HEK293 (cell line): ENCODE data around the gene ROBO1.

ENCODE experiments used
- CTCF ChIA-PET: fragments of 350-600 bp; formaldehyde crosslinking; extraction: SDS; loops from one replicate; lab custom pipeline; 2021; ENCODE audit warnings: antibody characterized with exemption; lab: Yijun Ruan, JAX
- POLR2A ChIA-PET: fragments of 300-600 bp; formaldehyde crosslinking; extraction: SDS; loops from one replicate; lab custom pipeline; 2020; ENCODE audit warnings: antibody characterized with exemption, inconsistent platforms; lab: Yijun Ruan, JAX
- H3K27ac ChIP-seq: fragments of 200-500 bp; sonication (Bioruptor generic); 2 replicates; pipeline ENCODE4 v1.5.1; 2014; ENCODE audit warnings: low read depth, low read length, control low read depth, inconsistent platforms; ENCODE audit errors: extremely low read depth
- H3K36me3 ChIP-seq, 2 experiments: fragments of 200-500 bp in 1 of 2; sonication (Bioruptor generic) in 1 of 2; 1 replicate in 1 of 2; 2 replicates in 1 of 2; pipeline ENCODE4 v1.5.1; 2014 to 2017; ENCODE audit warnings: inconsistent platforms in 2 of 2, low read length in 2 of 2; ENCODE audit not compliant: control insufficient read depth in 2 of 2, insufficient read depth in 1 of 2
- H3K4me1 ChIP-seq: fragments of 200-500 bp; sonication (Bioruptor generic); 2 replicates; pipeline ENCODE4 v1.5.1; 2014; ENCODE audit warnings: mild to moderate bottlenecking, low read length, inconsistent platforms; ENCODE audit not compliant: control insufficient read depth, insufficient read depth
- H3K4me3 ChIP-seq: 2 replicates; pipeline ENCODE4 v1.5.1; 2011; ENCODE audit warnings: low read depth, mild to moderate bottlenecking, control low read depth, low read length, moderate library complexity
- H3K9me3 ChIP-seq: fragments of 200-500 bp; sonication (Bioruptor generic); 2 replicates; pipeline ENCODE4 v1.5.1; 2014; ENCODE audit warnings: low read depth, low read length, inconsistent platforms; ENCODE audit not compliant: control insufficient read depth, insufficient read depth
- AEBP2 ChIP-seq: fragments of 450-650 bp; formaldehyde crosslinking; IDR thresholded peaks from 2 replicates; pipeline ENCODE4 v1.5.1; 2016; ENCODE audit warnings: missing biosample characterization, missing genetic modification characterization, borderline replicate concordance
- BCL11A ChIP-seq: fragments of 450-650 bp; formaldehyde crosslinking; IDR thresholded peaks from 2 replicates; pipeline ENCODE4 v1.5.1; 2016; ENCODE audit warnings: low read depth, missing biosample characterization, missing genetic modification characterization
- GLI4 ChIP-seq: fragments of 450-650 bp; formaldehyde crosslinking; IDR thresholded peaks from 2 replicates; pipeline ENCODE4 v1.5.1; 2016; ENCODE audit warnings: missing biosample characterization, missing genetic modification characterization
- HOXD13 ChIP-seq: sonication (generic); formaldehyde crosslinking; IDR thresholded peaks from 2 replicates; pipeline ENCODE4 v1.8.0; 2022; ENCODE audit warnings: missing genetic modification reagents, borderline replicate concordance
- KLF10 ChIP-seq: fragments of 450-650 bp; IDR thresholded peaks from 2 replicates; pipeline ENCODE4 v1.5.1; 2018; ENCODE audit warnings: missing biosample characterization, mild to moderate bottlenecking, missing genetic modification characterization
- SP7 ChIP-seq: fragments of 450-650 bp; formaldehyde crosslinking; IDR thresholded peaks from 2 replicates; pipeline ENCODE4 v1.5.1; 2016; ENCODE audit warnings: missing biosample characterization, missing genetic modification characterization
- TCF7L2 ChIP-seq: IDR thresholded peaks from 2 replicates; pipeline ENCODE4 v1.6.1; 2011; ENCODE audit warnings: low read depth, mild to moderate bottlenecking, inconsistent platforms, low read length, moderate library complexity, borderline replicate concordance
- WT1 ChIP-seq: fragments of 450-650 bp; formaldehyde crosslinking; IDR thresholded peaks from 2 replicates; pipeline ENCODE4 v1.5.1; 2016; ENCODE audit warnings: missing biosample characterization, missing genetic modification characterization
- ZNF146 ChIP-seq: fragments of 450-650 bp; formaldehyde crosslinking; IDR thresholded peaks from 2 replicates; pipeline ENCODE4 v1.5.1; 2016; ENCODE audit warnings: missing biosample characterization, missing genetic modification characterization
- ZNF2 ChIP-seq: fragments of 450-650 bp; formaldehyde crosslinking; IDR thresholded peaks from 2 replicates; pipeline ENCODE4 v1.5.1; 2016; ENCODE audit warnings: missing biosample characterization, missing genetic modification characterization
- ZNF324 ChIP-seq: fragments of 450-650 bp; formaldehyde crosslinking; IDR thresholded peaks from 2 replicates; pipeline ENCODE4 v1.5.1; 2016; ENCODE audit warnings: missing biosample characterization, missing genetic modification characterization
- ZNF37A ChIP-seq: fragments of 450-650 bp; IDR thresholded peaks from 2 replicates; pipeline ENCODE4 v1.5.1; 2018; ENCODE audit warnings: missing biosample characterization, missing genetic modification characterization
- ZNF473 ChIP-seq: fragments of 450-650 bp; formaldehyde crosslinking; IDR thresholded peaks from 2 replicates; pipeline ENCODE4 v1.5.1; 2017; ENCODE audit warnings: missing biosample characterization, missing genetic modification characterization
- ZNF558 ChIP-seq: fragments of 450-650 bp; formaldehyde crosslinking; IDR thresholded peaks from 2 replicates; pipeline ENCODE4 v1.5.1; 2016; ENCODE audit warnings: missing biosample characterization, missing genetic modification characterization
- ZNF585B ChIP-seq: fragments of 450-650 bp; formaldehyde crosslinking; IDR thresholded peaks from 2 replicates; pipeline ENCODE4 v1.5.1; 2016; ENCODE audit warnings: missing biosample characterization, missing genetic modification characterization
- ZNF621 ChIP-seq: fragments of 450-650 bp; formaldehyde crosslinking; IDR thresholded peaks from 2 replicates; pipeline ENCODE4 v1.5.1; 2017; ENCODE audit warnings: missing biosample characterization, missing genetic modification characterization
- ZNF623 ChIP-seq: fragments of 450-650 bp; formaldehyde crosslinking; IDR thresholded peaks from 2 replicates; pipeline ENCODE4 v1.5.1; 2016; ENCODE audit warnings: missing biosample characterization, missing genetic modification characterization
- ZNF658 ChIP-seq: fragments of 450-650 bp; formaldehyde crosslinking; IDR thresholded peaks from 2 replicates; pipeline ENCODE4; 2016; ENCODE audit warnings: missing biosample characterization, missing genetic modification characterization
- ZNF768 ChIP-seq: fragments of 450-650 bp; formaldehyde crosslinking; IDR thresholded peaks from 2 replicates; pipeline ENCODE4 v1.5.1; 2018; ENCODE audit warnings: missing biosample characterization, mild to moderate bottlenecking, missing genetic modification characterization
- ZNF776 ChIP-seq: fragments of 450-650 bp; formaldehyde crosslinking; IDR thresholded peaks from 2 replicates; pipeline ENCODE4 v1.5.0; 2017; ENCODE audit warnings: missing biosample characterization, missing genetic modification characterization, borderline replicate concordance
- ZXDB ChIP-seq: fragments of 450-650 bp; formaldehyde crosslinking; IDR thresholded peaks from 2 replicates; pipeline ENCODE4 v1.5.1; 2016; ENCODE audit warnings: missing biosample characterization, missing genetic modification characterization
- TF ChIP-seq, protein P1 (sequence below): IDR thresholded peaks from 2 replicates; pipeline ENCODE4 v1.6.1; 2011; ENCODE audit warnings: mild to moderate bottlenecking, low read depth, low read length, borderline replicate concordance
- TF ChIP-seq, protein P2 (sequence below): fragments of 450-650 bp; formaldehyde crosslinking; optimal IDR thresholded peaks from 2 replicates; pipeline ENCODE3; 2016; ENCODE audit warnings: missing biosample characterization, mild to moderate bottlenecking, missing genetic modification characterization
- TF ChIP-seq, protein P3 (sequence below): fragments of 450-650 bp; formaldehyde crosslinking; IDR thresholded peaks from 2 replicates; pipeline ENCODE4 v1.5.1; 2017; ENCODE audit warnings: missing biosample characterization, mild to moderate bottlenecking, missing genetic modification characterization, moderate library complexity
- TF ChIP-seq, protein P4 (sequence below): fragments of 450-650 bp; formaldehyde crosslinking; IDR thresholded peaks from 2 replicates; pipeline ENCODE4 v1.5.1; 2016; ENCODE audit warnings: missing biosample characterization, missing genetic modification characterization, borderline replicate concordance

Gene ROBO1

DNA sequence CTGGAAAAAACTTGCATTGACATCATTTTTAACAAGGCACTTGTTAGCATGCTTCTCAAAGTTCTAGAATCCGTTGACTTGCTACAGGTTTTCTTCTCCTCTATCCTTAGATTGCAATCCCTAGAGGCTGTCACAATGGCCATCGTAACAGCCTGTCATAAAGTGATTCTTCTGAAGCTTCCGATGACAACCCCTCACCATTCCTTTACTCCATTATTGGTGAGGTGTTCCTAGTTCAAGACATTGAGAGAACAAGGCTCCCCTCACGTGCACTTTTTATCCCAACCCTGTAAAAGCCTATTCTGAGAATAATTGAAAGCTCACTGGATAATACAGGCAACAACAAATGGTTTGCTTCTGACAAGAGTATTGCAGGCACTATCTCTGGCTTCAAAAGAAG is 131.4 kb downstream of the ROBO1 start:
- Histone ChIP-seq H3K36me3 (no peaks in the 10 kb centered on the region), H3K4me1 (no peaks in the 10 kb centered on the region)
- POLR2A ChIA-PET: no interaction called here

DNA sequence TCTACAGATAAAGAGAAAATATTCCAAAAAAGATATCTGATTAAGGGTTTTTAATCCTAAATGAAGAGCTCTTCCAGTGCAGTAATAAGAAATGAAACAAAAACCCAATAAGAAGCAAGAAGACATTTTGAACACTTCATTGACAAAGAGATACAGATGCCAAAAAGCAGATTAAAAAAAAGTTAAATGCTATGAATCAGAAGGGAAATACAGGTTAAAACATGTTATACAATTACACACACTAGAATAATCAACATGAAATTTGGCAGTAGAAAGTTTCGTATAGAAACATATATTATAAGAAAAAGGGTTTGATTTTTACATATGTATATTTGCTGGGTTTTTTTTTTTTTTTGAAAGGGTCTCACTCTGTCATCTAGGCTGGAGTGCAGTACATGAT is 135.0 kb downstream of the ROBO1 start:
- Histone ChIP-seq H3K4me1 (no peaks in the 10 kb centered on the region), H3K9me3 (no peaks in the 10 kb centered on the region), H3K4me3 (no peak overlapping the region), H3K27ac (no peak overlapping the region)
- POLR2A ChIA-PET: no interaction called here
- TF ChIP-seq ZNF768 (tag by site-specific recombination) (no peak), AEBP2 (tag by site-specific recombination) (no peak), ZNF324 (tag by site-specific recombination) (no peak), ZNF658 (tag by site-specific recombination) (no peak), BCL11A (tag by site-specific recombination) (no peak), ZXDB (tag by site-specific recombination) (no peak), KLF10 (tag by site-specific recombination) (no peak), GLI4 (tag by site-specific recombination) (no peak), ZNF146 (tag by site-specific recombination) (no peak), ZNF558 (no peak), HOXD13 (CRISPR knock-in tag) (no peak), ZNF473 (tag by site-specific recombination) (no peak)
- TF ChIP-seq, protein P1, sequence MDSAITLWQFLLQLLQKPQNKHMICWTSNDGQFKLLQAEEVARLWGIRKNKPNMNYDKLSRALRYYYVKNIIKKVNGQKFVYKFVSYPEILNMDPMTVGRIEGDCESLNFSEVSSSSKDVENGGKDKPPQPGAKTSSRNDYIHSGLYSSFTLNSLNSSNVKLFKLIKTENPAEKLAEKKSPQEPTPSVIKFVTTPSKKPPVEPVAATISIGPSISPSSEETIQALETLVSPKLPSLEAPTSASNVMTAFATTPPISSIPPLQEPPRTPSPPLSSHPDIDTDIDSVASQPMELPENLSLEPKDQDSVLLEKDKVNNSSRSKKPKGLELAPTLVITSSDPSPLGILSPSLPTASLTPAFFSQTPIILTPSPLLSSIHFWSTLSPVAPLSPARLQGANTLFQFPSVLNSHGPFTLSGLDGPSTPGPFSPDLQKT: no peak
- TF ChIP-seq, all 188 proteins: peak for 0
- H3K36me3 ChIP-seq: no peaks in the 10 kb centered on the region
- CTCF ChIA-PET: no interaction called here

More for the DNA sequence above, 131.4 kb downstream of the ROBO1 start:
- H3K9me3 ChIP-seq: no peaks in the 10 kb centered on the region
- TF ChIP-seq, protein P2, sequence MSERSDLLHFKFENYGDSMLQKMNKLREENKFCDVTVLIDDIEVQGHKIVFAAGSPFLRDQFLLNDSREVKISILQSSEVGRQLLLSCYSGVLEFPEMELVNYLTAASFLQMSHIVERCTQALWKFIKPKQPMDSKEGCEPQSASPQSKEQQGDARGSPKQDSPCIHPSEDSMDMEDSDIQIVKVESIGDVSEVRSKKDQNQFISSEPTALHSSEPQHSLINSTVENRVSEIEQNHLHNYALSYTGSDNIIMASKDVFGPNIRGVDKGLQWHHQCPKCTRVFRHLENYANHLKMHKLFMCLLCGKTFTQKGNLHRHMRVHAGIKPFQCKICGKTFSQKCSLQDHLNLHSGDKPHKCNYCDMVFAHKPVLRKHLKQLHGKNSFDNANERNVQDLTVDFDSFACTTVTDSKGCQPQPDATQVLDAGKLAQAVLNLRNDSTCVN (tag by site-specific recombination): no peak
- TF ChIP-seq ZNF37A (tag by site-specific recombination) (no peak), TCF7L2 (no peak), ZNF623 (tag by site-specific recombination) (no peak), SP7 (tag by site-specific recombination) (no peak), ZNF776 (tag by site-specific recombination) (no peak), WT1 (no peak), ZNF2 (tag by site-specific recombination) (no peak), KLF10 (tag by site-specific recombination) (no peak), ZNF621 (no peak), ZNF585B (tag by site-specific recombination) (no peak)
- TF ChIP-seq, protein P3, sequence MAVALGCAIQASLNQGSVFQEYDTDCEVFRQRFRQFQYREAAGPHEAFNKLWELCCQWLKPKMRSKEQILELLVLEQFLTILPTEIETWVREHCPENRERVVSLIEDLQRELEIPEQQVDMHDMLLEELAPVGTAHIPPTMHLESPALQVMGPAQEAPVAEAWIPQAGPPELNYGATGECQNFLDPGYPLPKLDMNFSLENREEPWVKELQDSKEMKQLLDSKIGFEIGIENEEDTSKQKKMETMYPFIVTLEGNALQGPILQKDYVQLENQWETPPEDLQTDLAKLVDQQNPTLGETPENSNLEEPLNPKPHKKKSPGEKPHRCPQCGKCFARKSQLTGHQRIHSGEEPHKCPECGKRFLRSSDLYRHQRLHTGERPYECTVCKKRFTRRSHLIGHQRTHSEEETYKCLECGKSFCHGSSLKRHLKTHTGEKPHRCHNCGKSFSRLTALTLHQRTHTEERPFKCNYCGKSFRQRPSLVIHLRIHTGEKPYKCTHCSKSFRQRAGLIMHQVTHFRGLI (tag by site-specific recombination): no peak
- TF ChIP-seq, protein P4, sequence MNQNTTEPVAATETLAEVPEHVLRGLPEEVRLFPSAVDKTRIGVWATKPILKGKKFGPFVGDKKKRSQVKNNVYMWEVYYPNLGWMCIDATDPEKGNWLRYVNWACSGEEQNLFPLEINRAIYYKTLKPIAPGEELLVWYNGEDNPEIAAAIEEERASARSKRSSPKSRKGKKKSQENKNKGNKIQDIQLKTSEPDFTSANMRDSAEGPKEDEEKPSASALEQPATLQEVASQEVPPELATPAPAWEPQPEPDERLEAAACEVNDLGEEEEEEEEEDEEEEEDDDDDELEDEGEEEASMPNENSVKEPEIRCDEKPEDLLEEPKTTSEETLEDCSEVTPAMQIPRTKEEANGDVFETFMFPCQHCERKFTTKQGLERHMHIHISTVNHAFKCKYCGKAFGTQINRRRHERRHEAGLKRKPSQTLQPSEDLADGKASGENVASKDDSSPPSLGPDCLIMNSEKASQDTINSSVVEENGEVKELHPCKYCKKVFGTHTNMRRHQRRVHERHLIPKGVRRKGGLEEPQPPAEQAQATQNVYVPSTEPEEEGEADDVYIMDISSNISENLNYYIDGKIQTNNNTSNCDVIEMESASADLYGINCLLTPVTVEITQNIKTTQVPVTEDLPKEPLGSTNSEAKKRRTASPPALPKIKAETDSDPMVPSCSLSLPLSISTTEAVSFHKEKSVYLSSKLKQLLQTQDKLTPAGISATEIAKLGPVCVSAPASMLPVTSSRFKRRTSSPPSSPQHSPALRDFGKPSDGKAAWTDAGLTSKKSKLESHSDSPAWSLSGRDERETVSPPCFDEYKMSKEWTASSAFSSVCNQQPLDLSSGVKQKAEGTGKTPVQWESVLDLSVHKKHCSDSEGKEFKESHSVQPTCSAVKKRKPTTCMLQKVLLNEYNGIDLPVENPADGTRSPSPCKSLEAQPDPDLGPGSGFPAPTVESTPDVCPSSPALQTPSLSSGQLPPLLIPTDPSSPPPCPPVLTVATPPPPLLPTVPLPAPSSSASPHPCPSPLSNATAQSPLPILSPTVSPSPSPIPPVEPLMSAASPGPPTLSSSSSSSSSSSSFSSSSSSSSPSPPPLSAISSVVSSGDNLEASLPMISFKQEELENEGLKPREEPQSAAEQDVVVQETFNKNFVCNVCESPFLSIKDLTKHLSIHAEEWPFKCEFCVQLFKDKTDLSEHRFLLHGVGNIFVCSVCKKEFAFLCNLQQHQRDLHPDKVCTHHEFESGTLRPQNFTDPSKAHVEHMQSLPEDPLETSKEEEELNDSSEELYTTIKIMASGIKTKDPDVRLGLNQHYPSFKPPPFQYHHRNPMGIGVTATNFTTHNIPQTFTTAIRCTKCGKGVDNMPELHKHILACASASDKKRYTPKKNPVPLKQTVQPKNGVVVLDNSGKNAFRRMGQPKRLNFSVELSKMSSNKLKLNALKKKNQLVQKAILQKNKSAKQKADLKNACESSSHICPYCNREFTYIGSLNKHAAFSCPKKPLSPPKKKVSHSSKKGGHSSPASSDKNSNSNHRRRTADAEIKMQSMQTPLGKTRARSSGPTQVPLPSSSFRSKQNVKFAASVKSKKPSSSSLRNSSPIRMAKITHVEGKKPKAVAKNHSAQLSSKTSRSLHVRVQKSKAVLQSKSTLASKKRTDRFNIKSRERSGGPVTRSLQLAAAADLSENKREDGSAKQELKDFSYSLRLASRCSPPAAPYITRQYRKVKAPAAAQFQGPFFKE (tag by site-specific recombination): no peak
- TF ChIP-seq, all 188 proteins: peak for 0
- no peak overlapping the region for H3K4me3 ChIP-seq
- CTCF ChIA-PET: no interaction called here
- no peak overlapping the region for H3K27ac ChIP-seq
